Stimulated activated CD8-positive, alpha-beta memory T cell treated with anti-CD3 and anti-CD28 coated beads, Interleukin-15, amount 100 ng/mL, for 4 hours (primary cell): ENCODE results near the gene PNPLA6.

Source experiments
- DNase-seq, 2 donors: peaks; one replicate each; pipeline ENCODE4 v3.0.0-alpha.2; 2020; ENCODE audit warnings: low read depth in 2 of 2

The PNPLA6 gene

DNA sequence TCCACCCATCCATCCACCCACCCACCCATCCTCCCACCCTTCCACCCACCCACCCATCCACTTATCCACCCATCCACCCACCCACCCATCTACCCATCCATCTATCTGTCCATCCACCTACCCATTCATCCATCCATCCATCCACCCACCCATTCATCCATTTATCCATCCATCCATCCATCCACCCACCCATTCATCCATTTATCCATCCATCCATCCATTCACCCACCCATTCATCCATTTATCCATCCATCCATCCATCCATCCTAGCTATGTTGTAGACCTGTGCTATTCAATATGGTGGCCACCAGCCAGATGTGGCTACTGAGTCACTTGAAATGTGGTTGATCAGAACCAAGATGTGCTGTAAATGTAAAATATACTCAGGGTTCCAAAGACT, 65.2 kb downstream of the PNPLA6 start:
- no peak for DNase-seq

DNA sequence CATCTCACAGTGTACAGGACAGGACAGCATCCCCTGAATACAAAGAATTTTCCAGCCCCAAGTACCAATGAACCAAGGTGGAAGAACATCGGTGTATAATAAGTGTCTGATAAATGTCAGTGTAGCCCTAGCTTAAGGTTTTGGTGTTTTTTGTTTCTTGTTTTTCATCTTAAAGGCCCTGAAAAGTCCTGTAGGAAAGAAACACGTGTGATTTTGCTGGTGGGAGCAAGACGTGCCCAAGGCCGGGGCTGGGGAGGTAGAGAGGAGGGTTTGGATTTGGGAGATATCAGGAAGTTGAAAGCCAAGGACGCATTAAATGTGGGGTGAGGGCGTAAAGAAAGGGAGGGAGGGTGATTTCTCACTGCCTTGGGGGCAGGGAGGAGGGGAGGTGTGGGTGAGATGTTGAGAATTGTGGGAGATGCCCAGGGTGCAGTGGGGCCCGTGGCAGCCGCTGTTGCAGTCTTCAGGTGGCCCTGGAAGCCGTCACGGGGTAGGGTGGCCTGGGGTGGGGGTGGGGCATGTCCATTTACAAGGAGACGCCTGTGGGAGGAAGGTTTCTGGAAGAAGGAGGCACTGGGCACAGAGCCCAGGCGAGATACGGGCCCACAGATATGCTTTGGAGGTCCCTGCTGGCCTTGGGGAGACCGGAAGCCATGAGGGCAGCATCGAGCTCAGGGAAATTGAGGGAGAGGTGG, 66.9 kb downstream of the PNPLA6 start:
- no peak for DNase-seq

DNA sequence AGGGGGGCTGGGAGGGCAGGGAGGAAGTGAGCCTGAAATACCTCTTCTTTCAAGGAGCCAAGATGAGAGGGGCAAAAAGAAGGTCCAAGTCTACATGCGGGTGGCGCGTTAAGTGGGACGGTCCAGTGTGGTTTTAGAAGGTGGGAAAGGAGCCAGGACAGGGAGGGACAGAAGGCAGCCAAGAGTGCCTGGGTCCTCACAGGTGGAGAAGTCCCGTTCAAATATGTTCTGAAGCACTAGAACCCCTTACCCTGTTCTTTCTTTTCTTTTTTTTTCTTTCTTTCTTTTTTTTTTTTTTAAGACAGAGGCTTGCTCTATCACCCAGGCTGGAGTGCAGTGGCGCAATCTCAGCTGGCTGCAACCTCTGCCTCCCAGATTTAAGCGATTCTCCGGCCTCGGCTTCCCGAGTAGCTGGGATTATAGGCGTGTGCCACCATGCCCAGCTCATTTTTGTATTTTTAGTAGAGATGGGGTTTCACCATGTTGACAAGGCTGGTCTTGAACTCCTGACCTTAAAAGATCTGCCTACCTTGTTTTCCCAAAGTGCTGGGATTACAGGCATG, 67.5 kb downstream of the PNPLA6 start:
- DNase-seq = no peak

DNA sequence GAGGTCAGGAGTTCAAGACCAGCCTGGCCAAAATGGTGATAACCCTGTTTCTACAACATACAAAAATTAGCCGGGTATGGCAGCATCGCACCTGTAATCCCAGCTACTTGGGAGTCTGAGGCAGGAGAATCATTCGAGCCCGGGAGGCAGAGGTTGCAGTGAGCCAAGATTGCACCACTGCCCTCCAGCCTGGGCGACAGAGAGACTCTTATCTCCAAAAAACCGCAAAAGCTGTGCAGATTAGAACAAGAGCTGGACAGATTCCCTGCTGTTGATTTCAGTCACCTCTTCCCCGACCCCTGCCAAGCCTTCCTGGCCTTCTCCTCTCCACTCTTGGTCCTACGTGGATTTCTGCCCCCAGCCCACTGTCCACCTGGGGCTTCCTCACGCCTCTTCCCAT, 68.4 kb downstream of the PNPLA6 start:
- no peak for DNase-seq

DNA sequence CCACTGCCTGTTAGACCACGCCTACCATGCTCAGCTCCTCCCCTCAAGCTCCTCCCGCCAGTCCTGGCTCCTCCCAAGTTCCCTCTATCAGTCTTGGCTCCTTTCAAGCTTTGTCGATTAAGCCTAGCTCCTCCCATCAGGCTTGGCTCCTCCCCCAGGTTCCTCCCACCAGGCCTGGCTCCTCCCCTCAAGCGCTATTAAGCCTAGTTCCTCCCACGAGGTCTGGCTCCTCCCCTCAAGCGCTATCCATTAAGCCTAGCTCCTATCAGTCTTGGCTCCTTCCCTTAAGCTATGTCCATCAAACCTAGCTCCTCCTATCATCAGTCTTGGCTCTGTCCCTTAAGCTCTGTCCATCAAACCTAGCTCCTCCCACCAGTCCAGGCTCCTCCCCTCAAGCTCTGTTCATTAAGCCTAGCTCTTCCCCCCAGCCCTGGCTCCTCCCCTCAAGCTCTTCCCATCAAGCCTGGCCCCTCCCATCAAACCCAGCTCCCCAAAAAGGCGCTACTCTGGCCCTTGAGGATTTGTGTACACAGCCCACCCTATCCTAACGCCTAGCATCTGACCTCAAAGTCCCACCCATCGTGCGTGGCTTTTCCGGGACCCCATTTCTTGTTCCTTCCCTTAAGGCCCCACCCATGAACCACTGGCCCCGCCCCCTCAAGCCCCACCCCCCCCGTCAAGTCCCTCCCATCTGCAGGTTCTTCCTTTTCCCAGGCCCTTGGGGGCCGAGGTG, 70.1 kb downstream of the PNPLA6 start:
- no peak for DNase-seq

DNA sequence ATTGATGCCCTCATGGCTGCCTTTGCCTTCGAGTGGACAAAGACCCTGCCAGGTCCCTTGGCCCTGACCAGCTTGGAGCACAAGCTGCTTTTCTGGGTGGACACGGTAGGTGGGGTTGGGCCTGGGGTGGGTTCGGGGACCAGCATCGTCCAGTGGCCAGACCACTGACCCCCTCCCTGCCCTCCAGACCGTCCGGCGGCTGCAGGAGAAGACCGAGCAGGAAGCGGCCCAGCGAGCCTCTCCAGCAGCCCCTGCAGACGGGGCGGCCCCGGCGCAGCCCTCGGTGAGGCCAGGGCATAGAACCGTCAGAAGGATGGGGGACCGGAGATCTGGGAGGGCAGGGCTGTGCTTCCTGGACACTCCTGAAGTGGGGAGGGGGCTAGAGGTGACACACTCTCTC, 70.8 kb downstream of the PNPLA6 start:
- no peak for DNase-seq

DNA sequence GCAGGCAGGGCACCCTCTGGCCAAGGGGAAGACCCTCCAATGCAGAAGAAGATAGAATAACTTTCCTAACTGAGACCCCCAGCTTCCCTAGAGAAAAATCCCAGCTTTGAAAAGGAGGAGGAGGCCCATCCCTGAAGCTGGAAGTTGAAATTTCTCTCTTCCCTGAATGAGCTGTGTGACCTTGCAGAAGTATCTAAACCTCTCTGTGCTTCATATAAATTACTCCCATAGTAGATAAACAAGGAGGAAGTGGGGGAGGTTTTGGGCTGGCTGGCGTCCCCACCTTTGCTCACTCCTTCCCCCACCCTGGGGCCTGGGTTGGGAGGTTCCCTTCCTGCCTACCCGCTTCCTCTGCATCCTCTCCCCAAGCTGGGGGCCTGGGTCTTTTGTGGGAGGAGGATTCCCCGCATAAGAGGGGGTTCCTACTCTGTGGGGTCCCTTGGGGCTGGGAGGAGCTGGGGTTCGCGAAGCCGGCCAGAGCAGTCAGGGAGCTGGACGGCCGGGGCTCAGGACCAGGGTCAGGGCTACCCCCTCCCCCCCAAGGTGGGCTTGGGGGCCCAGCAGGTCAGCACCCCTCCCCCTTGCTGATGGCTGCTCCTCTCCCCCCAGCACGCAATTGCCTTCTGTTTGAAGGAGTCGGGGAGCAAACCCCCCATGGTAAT, 71.8 kb downstream of the PNPLA6 start:
- DNase-seq = no peak

DNA sequence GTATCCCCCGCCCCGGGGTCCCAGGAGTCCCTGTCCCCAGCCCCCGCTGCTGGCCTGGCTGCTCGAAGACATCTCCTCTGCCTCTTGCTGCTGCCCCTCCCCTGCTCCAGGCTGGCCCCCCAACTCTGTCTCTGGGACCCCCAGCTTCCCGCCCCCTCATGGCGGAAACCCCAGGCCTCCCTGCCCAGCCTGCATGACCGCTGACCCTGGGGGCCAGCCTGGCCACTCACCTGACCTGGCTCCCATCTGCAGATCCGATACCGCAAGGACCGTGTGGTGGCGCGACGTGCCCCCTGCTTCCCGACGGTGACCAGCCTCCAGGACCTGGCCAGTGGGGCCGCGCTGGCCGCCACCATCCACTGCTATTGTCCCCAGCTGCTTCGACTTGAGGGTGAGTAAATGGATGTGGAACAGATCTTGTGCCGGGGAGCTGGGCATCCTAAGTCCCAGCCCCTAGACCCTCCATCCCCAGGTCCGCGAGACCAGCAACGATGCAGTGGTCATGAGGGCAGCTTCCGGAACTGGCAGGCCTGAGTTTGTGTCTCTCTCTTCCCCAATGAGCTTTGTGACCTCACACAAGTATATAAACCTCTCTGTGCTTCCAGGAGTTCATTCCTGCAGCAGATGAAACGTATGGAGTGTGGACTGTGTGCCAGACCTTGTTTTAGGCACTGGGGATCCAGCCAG, 72.5 kb downstream of the PNPLA6 start:
- no peak for DNase-seq

DNA sequence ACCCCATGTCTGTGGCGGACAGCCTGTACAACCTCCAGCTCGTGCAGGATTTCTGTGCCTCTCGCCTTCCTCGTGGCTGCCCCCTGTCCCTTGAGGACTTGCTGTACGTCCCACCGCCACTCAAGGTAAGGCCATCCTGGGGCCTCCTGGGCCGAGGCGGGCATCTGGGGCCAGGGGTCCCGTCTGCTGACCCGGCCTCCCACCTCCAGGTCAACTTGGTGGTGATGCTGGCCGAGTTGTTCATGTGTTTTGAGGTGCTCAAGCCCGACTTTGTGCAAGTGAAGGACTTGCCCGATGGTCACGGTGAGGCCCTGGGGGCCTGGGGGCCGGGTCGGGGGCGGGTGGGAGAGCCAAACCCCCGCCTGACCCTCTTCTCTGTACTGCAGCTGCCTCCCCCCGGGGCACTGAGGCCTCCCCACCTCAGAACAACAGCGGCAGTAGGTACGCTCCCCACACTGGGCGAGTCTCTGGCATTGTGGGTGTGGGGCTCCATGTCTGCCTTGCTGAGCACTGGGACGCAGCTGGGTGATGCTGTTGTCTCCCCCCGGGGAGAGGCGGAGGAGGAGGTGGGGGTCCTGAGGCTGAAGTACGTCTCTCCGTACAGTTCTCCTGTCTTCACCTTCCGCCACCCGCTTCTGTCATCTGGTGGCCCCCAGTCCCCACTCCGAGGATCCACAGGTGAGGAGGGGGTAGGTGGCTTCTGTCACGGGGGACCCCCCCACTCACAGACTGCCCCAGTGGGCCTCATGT, 75.1 kb downstream of the PNPLA6 start:
- DNase-seq = no peak
